Central memory CD8-positive, alpha-beta T cell (primary cell): ENCODE results near the gene PFKL.

Experiments used
- ATAC-seq: fragments of 150-1000 bp; cut with Tn5 transposase; replicated peaks from 2 replicates; pipeline ENCODE4 v1.10.0; 2022; ENCODE audit warnings: mild to moderate bottlenecking, moderate FRiP score, moderate number of reproducible peaks; ENCODE audit not compliant: poor library complexity, severe bottlenecking; ENCODE audit errors: extremely low read depth
- DNase-seq, 2 donors: peaks; one replicate each; pipeline ENCODE4 v3.0.0; 2021; ENCODE audit warnings: low spot score in 2 of 2
- H3K27ac Mint-ChIP-seq: one replicate; pipeline ENCODE4 v1.8.0; 2022; ENCODE audit warnings: low read depth, mild to moderate bottlenecking, moderate library complexity, mixed read lengths
- H3K27me3 Mint-ChIP-seq: one replicate; pipeline ENCODE4 v1.8.0; 2022; ENCODE audit warnings: mixed read lengths
- H3K36me3 Mint-ChIP-seq: one replicate; pipeline ENCODE4 v1.8.0; 2022; ENCODE audit warnings: mild to moderate bottlenecking, moderate library complexity, mixed read lengths; ENCODE audit not compliant: insufficient read depth
- H3K4me1 Mint-ChIP-seq: one replicate; pipeline ENCODE4 v1.8.0; 2022; ENCODE audit warnings: mixed read lengths
- H3K4me3 Mint-ChIP-seq: one replicate; pipeline ENCODE4 v1.8.0; 2022; ENCODE audit warnings: mild to moderate bottlenecking, moderate library complexity, mixed read lengths
- H3K9me3 Mint-ChIP-seq: one replicate; pipeline ENCODE4 v1.8.0; 2022; ENCODE audit warnings: mixed read lengths

PFKL gene

DNA sequence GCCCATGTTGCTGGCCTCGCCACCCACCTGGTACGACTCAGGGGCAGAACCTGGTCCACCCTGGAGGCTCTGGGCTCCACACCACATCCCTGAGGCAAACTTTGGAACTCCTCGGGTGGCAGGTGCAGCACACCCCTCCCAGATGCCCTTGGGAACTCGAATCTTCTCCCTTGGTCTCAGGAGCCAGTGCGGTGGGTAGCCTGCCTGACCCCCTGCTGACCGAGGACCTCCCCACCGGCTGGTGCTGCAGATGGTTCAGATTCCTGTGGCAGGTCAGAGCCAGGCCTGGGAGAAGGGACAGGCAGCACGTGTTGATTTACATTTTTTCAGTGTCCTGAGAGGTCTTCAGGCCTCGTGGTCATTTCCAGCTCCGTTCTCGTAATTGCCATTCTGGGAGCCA is 45.6 kb downstream of the PFKL start:
- no peaks in the 10 kb centered on the region for H3K27me3 Mint-ChIP-seq
- ATAC-seq (no peak), DNase-seq (no peak)
- no peaks in the 10 kb centered on the region for H3K9me3 Mint-ChIP-seq
- H3K4me1 Mint-ChIP-seq = peaks cover 2% of the 10 kb centered on the region
- peaks cover 1% of the 10 kb centered on the region for H3K36me3 Mint-ChIP-seq
- no peak overlapping the region for H3K4me3 Mint-ChIP-seq
- no peak overlapping the region for H3K27ac Mint-ChIP-seq

DNA sequence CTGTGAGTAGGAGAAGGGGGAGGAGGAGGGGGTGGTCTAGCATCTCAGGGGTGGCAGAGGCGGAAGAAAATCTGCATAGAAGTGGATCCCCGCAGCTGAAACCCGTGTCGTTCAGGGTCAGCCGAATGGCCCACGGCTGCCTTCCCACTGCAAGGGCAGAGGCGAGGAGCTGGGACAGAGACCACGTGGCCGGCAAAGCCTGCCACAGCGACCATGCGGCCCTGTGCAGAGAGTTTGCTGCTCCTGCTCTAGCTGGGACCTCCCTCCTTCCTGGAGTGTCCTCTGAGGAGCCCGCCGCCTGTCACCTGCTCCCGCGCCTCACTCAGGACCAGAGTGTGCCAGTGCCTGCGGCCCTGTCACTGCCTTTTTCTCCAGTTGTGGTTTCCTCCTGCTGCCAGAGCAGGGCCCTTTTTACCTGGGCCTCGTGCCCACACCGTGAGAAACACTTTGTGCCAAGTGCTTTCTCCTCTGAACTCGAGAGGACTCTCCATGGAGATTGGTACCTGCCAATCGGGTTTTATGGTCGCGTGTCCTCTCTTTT is 48.1 kb downstream of the PFKL start:
- no peaks in the 10 kb centered on the region for H3K27me3 Mint-ChIP-seq
- H3K36me3 Mint-ChIP-seq = peaks cover 1% of the 10 kb centered on the region
- H3K4me1 Mint-ChIP-seq = peaks cover 8% of the 10 kb centered on the region
- H3K9me3 Mint-ChIP-seq = no peaks in the 10 kb centered on the region
- no peak overlapping the region for H3K27ac Mint-ChIP-seq
- ATAC-seq (no peak), DNase-seq (no peak)
- no peak overlapping the region for H3K4me3 Mint-ChIP-seq

GRCh38 chr21:44348861-44349260 is 49.0 kb downstream of the PFKL start:
- peak overlapping the region; percentile 72 for H3K27ac Mint-ChIP-seq
- no peak for ATAC-seq
- H3K4me1 Mint-ChIP-seq = peaks cover 17% of the 10 kb centered on the region
- peaks cover 3% of the 10 kb centered on the region for H3K36me3 Mint-ChIP-seq
- H3K4me3 Mint-ChIP-seq = no peak overlapping the region
- no peaks in the 10 kb centered on the region for H3K9me3 Mint-ChIP-seq
- no peaks in the 10 kb centered on the region for H3K27me3 Mint-ChIP-seq
- no peak for DNase-seq

DNA sequence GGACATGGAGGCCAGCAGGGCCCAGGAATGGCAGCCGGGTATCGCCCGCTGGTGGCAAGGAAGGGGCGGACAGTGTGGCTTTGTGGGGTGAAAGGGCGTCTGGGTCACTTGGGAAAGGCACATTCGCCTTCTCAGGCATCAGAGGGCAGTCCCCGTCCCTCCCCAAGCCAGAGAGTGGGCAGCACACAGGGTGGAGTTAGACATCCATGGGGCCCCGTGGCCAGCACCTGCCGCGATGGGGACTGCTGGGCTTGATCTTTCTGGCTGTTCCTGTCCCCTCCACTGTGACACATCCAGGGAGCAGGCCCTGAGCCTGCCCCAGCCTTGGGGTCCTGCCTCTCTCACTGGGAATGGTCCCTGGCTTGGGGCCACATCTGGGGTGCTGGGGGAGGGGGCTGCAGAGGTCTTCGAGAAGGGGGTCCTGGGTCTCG is 49.6 kb downstream of the PFKL start:
- no peak for DNase-seq
- Mint-ChIP-seq H3K27me3 (no peaks in the 10 kb centered on the region), H3K27ac (peak overlapping the region; percentile 72), H3K4me1 (peaks cover 22% of the 10 kb centered on the region), H3K9me3 (no peaks in the 10 kb centered on the region), H3K4me3 (no peak overlapping the region), H3K36me3 (peaks cover 3% of the 10 kb centered on the region)
- ATAC-seq = no peak

DNA sequence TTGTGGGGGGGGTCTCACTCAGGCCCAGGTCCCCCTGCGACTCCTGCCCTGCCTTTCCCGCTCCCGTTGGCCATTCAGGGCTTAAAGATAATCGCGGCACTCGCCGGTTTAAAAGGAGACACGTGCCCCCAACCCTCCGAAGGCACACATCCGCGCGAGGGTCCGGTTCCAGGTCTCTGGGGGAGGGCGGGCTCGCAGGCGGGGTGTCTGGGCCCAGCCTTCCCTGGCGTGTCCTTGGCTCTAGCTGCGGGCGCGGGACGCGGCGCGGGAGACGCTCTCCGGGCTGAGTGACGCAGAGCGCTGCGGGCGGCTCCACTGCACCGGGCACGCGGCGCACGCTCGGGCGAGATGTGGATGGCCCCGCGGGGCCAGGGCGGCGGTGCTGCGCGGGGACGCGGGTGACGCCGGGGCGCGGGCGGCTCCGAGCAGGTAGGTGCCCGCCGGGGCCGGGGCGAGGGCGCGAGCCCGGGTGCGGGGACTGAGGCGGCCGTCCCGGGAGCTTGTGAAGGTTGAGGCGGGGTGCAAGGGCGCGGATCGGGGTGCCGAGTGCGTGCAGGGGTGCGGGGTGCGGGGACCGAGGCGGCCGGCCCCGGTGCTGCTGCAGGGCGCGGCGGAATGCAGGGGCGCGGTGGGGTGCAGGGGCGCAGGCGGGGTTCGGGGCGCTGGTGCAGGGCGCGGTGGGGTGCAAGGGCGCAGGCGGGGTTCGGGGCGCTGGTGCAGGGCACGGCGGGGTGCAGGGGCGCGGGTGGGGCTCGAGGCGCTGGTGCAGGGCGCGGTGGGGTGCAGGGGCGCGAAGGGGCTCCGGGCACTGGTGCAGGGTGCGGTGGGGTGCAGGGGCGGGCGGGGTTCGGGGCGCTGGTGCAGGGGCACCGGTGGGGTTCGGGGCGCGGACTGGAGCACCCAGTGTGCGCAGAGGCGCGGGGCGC is 50.3 kb downstream of the PFKL start:
- Mint-ChIP-seq H3K36me3 (peaks cover 3% of the 10 kb centered on the region), H3K4me1 (peaks cover 29% of the 10 kb centered on the region), H3K27me3 (no peaks in the 10 kb centered on the region), H3K9me3 (no peaks in the 10 kb centered on the region), H3K4me3 (no peak overlapping the region), H3K27ac (no peak overlapping the region)
- DNase-seq (no peak), ATAC-seq (no peak)

- H3K4me1 Mint-ChIP-seq = peaks cover 36% of the 10 kb centered on the region
- ATAC-seq (no peak), DNase-seq (no peak)
- no peaks in the 10 kb centered on the region for H3K27me3 Mint-ChIP-seq
- peaks cover 3% of the 10 kb centered on the region for H3K36me3 Mint-ChIP-seq
- H3K27ac Mint-ChIP-seq = no peak overlapping the region
- no peaks in the 10 kb centered on the region for H3K9me3 Mint-ChIP-seq
- no peak overlapping the region for H3K4me3 Mint-ChIP-seq
These were observed 51.1 kb downstream of the PFKL start for GRCh38 chr21:44350773-44351481.

GRCh38 chr21:44351535-44352252 is 51.8 kb downstream of the PFKL start:
- Mint-ChIP-seq H3K27ac (no peak overlapping the region), H3K27me3 (no peaks in the 10 kb centered on the region), H3K36me3 (peaks cover 3% of the 10 kb centered on the region), H3K4me3 (peak overlapping the region; percentile 77), H3K9me3 (no peaks in the 10 kb centered on the region), H3K4me1 (peaks cover 36% of the 10 kb centered on the region)
- ATAC-seq (no peak), DNase-seq (no peak)

DNA sequence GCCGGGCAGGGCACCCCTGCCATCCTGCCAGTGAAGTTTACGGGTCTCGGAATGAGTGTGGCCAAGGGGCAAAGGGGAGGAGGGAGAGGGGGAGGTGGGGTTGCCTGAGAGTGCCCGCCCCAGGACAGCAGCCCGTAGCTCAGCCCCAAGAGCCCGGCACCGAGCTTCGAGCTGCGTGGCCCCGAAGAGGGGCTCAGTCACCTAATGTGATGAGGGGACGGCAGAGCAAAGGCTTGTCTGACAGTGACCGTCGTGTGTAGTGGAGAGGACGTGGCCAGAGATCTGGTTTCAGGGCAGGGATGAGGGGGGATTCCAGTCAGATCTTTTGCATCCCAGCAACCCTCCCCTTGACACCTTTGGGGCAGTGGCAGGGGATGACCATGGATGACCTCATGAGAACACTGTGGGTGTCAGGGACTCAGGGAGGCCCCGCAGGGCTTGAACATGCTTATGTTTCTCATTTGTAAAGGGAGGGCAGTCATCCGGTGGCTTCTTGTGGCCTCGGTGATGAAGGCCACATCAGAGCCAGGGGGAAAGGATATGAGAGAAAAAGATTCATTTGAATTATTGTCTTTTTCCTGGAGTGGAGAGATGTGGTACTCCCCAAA is 52.5 kb downstream of the PFKL start:
- peak overlapping the region; percentile 77 for H3K4me3 Mint-ChIP-seq
- ATAC-seq = no peak
- DNase-seq = no peak
- H3K27ac Mint-ChIP-seq = no peak overlapping the region
- H3K9me3 Mint-ChIP-seq = no peaks in the 10 kb centered on the region
- H3K36me3 Mint-ChIP-seq = peaks cover 3% of the 10 kb centered on the region
- H3K27me3 Mint-ChIP-seq = no peaks in the 10 kb centered on the region
- peaks cover 36% of the 10 kb centered on the region for H3K4me1 Mint-ChIP-seq

DNA sequence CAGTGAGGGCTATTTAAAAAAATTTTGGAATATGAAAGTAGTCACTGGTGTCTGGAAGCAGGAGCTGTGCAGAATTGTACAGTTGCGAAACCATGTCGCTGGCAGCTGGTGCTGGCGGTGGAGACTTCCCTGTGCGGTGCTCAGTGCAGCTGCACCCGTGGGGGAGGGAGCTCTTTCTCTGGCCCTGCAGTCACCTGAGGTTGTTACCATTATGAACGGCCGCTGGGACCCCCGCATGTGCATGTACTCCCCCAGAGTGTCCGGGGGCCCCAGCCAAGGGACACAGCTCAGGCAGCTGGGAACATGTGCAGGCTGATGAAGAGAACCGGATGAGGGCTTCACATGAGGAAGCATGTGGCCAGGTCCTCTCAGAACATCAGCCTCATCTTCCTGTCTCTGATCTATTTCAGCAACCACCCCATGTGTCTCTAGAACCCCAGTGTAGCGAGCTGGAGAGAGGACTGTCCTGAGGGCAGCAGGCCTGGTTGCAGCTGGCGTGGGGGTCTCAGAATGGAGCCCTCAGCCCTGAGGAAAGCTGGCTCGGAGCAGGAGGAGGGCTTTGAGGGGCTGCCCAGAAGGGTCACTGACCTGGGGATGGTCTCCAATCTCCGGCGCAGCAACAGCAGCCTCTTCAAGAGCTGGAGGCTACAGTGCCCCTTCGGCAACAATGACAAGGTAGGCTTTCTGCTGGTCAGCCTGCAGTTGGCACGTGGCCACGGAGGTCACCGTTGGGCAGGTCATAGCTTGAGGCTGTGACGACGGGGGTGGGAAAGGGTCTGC is 53.5 kb downstream of the PFKL start, which contains the start of gene TRPM2:
Gene TRPM2, plus strand, starts transcription at position 431 of the 780 bp plus-strand sequence. Its CDS starts 80 bp downstream, at position 511.
- peak within 1 kb of the TSS; percentile 71 for H3K27ac Mint-ChIP-seq
- DNase-seq = no peak
- peaks cover 1% of the 10 kb centered on the region for H3K36me3 Mint-ChIP-seq
- no peaks in the 10 kb centered on the region for H3K27me3 Mint-ChIP-seq
- H3K9me3 Mint-ChIP-seq = no peaks in the 10 kb centered on the region
- H3K4me1 Mint-ChIP-seq = peaks cover 36% of the 10 kb centered on the region
- peak within 1 kb of the TSS; percentile 77 for H3K4me3 Mint-ChIP-seq
- ATAC-seq = peak; percentile 64

DNA sequence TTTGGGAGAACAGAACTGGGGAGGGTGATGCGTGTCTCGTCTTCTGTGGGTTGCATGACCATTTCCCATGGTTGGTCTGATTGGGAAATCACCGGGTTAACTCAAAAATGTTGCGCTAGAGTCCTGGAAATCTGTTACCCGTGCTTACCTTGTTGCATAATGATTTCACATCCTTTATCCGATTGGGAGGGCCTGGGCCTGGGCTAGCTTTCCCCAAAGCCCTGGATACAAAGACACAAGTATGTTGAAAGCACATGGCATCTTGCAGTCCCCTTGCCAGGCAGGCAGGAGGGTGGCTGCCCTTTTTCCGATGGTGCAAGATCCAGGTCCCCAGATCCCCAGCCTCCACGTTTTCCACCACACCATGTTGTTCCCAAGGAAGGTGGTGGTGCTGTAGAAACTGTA is 54.1 kb downstream of the PFKL start:
- DNase-seq (no peak), ATAC-seq (no peak)
- Mint-ChIP-seq H3K9me3 (no peaks in the 10 kb centered on the region), H3K36me3 (peaks cover 1% of the 10 kb centered on the region), H3K4me3 (peak overlapping the region; percentile 77), H3K4me1 (peaks cover 40% of the 10 kb centered on the region), H3K27ac (no peak overlapping the region), H3K27me3 (no peaks in the 10 kb centered on the region)
